ENCODE measurements around the gene LRP3.
"Not testable (repeated sequence)": the region's sequence is repeated elsewhere in the genome, so short reads cannot be mapped to it uniquely, and the experiment has no call there.

The LRP3 gene

GRCh38 chr19:33204136-33204973 lies 10.2 kb downstream of the LRP3 start:
- no peak for DNase-seq

GRCh38 chr19:33205110-33205509 lies 11.0 kb downstream of the LRP3 start:
- DNase-seq: no peak

- no peak for DNase-seq
These were observed 11.6 kb downstream of the LRP3 start for GRCh38 chr19:33205531-33206260.

- DNase-seq: no peak
These were observed 12.3 kb downstream of the LRP3 start for GRCh38 chr19:33206261-33207039.

GRCh38 chr19:33207040-33207620 lies 13.0 kb downstream of the LRP3 start:
- DNase-seq: no peak

GRCh38 chr19:33207903-33208302 lies 13.8 kb downstream of the LRP3 start:
- DNase-seq: no peak

GRCh38 chr19:33208371-33208895 lies 14.3 kb downstream of the LRP3 start:
- no peak for DNase-seq

GRCh38 chr19:33208904-33209849 lies 15.0 kb downstream of the LRP3 start:
- no peak for DNase-seq

GRCh38 chr19:33209850-33210230 lies 15.7 kb downstream of the LRP3 start:
- DNase-seq: not testable (repeated sequence)

GRCh38 chr19:33210266-33210940 lies 16.3 kb downstream of the LRP3 start:
- DNase-seq: no peak

- DNase-seq: no peak
These were observed 17.8 kb downstream of the LRP3 start for GRCh38 chr19:33211794-33212435.

GRCh38 chr19:33212436-33213172 lies 18.5 kb downstream of the LRP3 start:
- no peak for DNase-seq

- no peak for DNase-seq
These were observed 20.5 kb downstream of the LRP3 start for GRCh38 chr19:33214596-33214995.

GRCh38 chr19:33215438-33216197 lies 21.5 kb downstream of the LRP3 start:
- DNase-seq: no peak

- no peak for DNase-seq
These were observed 22.2 kb downstream of the LRP3 start for GRCh38 chr19:33216198-33216830.

GRCh38 chr19:33217881-33218280 lies 23.8 kb downstream of the LRP3 start:
- DNase-seq: no peak

- no peak for DNase-seq
These were observed 25.2 kb downstream of the LRP3 start for GRCh38 chr19:33219261-33219815.

GRCh38 chr19:33220115-33220514 lies 26.0 kb downstream of the LRP3 start:
- DNase-seq: no peak
